Measurements from ENCODE around the gene BMPR1A.

DNA sequence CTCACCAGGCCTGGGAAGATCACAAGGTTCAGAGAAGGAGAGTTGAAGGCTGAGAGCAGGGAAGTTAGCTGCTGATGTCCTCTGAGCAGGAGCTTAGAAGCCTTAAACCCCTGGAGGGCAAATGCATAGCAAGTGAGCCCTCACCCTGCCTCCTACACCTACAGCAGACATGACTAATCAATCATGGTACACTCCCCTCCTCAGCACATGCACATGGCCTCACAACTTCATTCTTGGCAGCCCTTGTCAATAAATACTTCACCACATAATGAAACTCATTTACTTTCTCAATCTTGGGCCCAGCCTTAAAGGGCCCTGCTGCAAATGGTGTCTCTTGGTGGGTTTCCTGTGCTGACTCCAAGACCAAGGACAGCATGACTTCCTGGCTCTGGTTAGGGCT is 188.1 kb downstream of the BMPR1A start:
- TF ChIP-seq, protein P1, sequence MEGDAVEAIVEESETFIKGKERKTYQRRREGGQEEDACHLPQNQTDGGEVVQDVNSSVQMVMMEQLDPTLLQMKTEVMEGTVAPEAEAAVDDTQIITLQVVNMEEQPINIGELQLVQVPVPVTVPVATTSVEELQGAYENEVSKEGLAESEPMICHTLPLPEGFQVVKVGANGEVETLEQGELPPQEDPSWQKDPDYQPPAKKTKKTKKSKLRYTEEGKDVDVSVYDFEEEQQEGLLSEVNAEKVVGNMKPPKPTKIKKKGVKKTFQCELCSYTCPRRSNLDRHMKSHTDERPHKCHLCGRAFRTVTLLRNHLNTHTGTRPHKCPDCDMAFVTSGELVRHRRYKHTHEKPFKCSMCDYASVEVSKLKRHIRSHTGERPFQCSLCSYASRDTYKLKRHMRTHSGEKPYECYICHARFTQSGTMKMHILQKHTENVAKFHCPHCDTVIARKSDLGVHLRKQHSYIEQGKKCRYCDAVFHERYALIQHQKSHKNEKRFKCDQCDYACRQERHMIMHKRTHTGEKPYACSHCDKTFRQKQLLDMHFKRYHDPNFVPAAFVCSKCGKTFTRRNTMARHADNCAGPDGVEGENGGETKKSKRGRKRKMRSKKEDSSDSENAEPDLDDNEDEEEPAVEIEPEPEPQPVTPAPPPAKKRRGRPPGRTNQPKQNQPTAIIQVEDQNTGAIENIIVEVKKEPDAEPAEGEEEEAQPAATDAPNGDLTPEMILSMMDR (IDR thresholded peaks at IDR 0.05) = no peak
- no peak for TF ChIP-seq POLR2A (IDR thresholded peaks at IDR 0.05)

All from esophagus squamous epithelium (tissue), 4 donors.